GM19351 (cell line): ENCODE measurements around the gene SUGP1.

Source experiments
- ATAC-seq: cut with Tn5 transposase; IDR thresholded peaks from one replicate; pipeline ENCODE4 v1.9.1; 2021; ENCODE audit warnings: mild to moderate bottlenecking, moderate library complexity; ENCODE audit not compliant: unreplicated experiment

The SUGP1 gene

DNA sequence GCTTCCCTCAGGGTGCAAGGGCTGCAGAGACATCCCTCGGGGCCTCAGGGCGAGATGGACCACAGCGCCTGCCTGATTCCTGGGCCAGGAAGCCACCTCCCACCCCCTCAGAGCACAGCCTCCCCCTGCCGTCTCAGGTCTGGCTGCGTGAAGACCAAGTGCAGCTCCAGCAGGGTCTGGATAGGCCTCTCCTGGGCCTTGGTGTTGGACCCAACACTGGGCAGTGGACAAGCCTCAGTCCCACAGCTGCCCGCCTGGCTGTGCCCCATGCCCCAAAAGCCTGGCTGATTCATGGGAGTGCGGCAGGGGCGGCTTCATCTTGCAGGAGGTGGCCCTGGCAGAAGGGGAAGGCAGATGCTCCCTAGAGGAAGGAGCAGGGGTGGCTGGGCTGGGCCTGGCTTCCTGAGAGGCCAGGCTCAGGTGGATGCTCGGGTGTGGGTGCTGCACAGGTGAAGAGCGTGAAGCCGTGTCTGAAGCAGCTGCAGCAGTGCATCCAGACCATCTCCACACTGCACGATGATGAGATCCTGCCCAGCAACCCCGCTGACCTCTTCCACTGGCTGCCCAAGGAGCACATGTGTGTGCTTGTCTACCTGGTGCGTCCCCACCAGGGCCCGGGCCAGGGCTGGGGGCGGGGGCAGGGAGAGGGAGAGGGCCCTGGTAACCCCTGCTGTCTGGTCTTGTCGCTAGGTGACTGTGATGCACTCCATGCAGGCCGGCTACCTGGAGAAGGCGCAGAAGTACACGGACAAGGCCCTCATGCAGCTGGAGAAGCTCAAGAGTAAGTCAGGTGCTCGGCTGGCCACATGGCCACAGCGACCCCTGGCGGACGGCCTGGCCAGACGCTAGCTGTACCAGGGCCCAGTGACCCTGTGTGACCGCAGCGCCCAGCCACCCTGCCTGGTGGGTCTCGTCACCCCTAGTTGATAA is 22.0 kb upstream of the SUGP1 start:
- no peak for ATAC-seq

DNA sequence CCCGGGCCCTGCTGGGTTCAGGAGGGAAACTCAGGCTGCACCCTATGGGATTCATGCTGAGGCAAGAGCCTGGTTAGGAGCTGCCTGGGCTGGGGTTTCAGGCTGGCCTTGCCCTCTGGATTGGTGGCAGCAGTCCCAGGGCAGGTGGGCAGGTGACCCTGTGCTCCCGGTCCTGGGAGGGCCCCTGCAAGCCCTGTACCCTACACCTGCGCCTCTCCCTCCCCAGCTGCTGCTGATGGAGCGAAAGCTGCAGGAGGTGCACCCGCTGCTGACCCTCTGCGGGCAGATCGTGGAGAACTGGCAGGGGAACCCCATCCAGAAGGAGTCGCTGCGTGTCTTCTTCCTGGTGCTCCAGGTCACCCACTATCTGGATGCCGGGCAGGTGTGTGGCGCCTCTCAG is 20.7 kb upstream of the SUGP1 start:
- ATAC-seq, result no peak

- no peak for ATAC-seq
These were observed 17.8 kb upstream of the SUGP1 start for GRCh38 chr19:19338082-19338481.

DNA sequence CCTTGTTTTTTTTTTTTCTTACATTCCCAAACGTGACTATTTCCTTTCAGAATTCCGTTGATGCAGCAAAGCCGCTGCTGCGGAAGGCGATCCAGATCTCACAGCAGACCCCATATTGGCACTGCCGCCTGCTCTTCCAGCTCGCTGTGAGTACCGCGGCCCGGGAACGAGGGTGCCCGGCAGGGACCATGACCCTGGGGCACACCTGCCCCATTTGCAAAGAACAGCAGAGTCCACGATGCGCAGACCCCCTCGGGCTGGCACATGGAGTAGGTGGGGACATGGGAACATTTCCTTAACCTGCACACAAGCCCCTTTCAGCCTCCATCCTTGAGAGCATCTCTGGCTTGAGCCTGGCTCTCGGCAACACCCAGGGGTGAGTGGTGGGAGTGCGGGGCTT is 16.8 kb upstream of the SUGP1 start:
- no peak for ATAC-seq

GRCh38 chr19:19336597-19336996 is 16.3 kb upstream of the SUGP1 start:
- no peak for ATAC-seq

- no peak for ATAC-seq
These were observed 15.3 kb upstream of the SUGP1 start for GRCh38 chr19:19335408-19336158.

DNA sequence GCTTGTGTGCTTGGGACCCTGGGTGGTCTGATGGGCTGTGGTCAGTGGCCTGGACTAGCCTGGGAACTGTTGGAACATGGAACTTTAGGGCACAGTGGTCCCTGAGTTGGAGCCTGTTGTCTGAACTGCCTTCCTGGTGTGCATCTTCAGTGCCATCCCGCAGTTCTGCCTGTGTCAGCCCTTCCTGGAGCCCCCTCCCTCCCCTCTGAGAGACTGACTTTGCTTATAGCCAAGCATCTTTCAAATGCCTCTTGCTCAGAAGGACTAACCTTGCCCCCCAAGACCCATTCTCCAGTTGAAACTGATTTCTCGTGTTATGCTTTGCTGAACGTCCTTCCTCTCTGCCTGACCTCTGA is 14.7 kb upstream of the SUGP1 start:
- ATAC-seq, result no peak

- no peak for ATAC-seq
These were observed 14.0 kb upstream of the SUGP1 start for GRCh38 chr19:19334063-19334988.

DNA sequence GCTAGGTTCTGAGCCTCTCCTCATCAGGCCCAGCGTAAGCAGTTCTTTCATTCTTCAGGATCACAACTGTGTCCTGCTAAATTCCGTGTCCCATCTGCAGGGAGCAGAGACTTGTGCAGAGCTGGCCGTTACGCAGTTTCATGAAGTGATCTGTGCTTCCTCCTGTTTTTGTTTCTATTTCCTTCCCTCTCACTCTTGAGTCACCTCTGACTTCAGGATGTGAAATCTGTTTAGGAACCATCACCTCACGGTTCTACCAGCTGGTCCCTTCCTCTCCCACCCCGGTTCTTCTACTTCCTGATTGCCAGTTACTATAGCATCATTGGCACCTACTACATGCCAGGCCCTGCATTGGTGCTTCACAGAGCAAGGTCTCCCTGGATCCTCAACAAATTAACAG is 8.8 kb upstream of the SUGP1 start:
- ATAC-seq, result no peak

DNA sequence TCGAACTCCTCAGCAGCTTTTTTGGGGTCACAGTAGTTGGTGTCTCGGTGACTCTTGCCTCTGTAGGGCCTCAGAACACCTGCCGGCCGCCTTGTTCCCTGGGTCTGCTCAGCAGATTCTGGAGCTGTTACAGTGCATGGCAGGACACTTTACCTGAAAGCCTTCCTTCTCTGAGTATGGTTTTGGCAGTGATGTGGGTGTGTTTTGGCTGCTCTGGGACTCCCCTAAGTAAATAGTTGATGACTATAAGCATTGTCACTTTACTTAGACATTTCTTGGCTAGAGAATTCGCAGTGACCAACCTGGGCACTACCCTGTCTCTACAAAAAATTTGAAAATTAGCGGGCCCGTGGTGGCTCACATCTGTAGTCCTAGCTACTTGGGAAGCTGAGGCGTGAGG is 7.4 kb upstream of the SUGP1 start:
- ATAC-seq, result no peak

- ATAC-seq, result no peak
These were observed 3.9 kb upstream of the SUGP1 start for GRCh38 chr19:19324059-19324770.

- ATAC-seq, result no peak
These were observed 850 bp upstream of the SUGP1 start for GRCh38 chr19:19321141-19321577.

- ATAC-seq, result peak; percentile 1
These were observed 463 bp downstream of the SUGP1 start for GRCh38 chr19:19319732-19320360.

- no peak for ATAC-seq
These were observed 4.2 kb downstream of the SUGP1 start for GRCh38 chr19:19316082-19316481.

DNA sequence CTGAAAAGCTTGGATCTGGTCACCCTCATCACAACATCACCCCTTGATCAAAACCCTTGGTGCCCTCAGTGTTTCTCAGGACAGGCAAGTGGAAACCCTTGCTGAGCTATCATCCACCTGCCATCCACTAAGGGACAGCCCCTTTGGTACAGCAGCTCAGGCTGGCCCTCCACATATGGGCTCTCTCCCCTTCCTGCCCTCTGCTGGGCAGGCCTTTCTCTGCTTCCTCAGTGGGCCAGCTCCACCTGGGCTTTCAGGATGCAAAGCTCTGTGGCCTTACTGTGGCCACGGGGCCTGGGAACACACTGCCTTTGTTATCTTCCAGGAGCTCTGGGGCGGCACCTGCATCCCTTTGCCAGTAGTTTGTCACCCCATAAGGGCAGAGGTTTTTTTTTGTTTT is 4.9 kb downstream of the SUGP1 start:
- no peak for ATAC-seq

GRCh38 chr19:19308373-19308772 is 11.9 kb downstream of the SUGP1 start:
- ATAC-seq, result no peak

DNA sequence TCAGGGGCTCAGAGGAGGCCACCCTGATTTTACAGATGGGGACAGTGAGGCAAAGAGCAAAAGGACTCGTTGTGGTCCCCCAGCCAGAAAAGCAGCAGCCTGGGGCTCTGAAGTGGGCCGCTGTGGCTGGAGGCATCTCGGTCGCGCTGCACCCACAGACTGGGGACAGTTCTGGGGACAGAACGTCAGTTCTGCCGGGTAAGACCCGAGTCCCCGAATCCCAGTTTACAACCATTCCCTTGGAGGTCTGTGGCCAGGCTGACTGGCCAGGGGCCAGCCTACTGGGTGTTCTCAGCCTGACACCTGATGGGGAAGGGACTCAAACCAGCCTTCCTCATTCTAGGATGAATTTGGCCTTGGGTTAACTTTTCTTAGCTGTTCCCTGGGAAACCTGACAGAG is 14.1 kb downstream of the SUGP1 start:
- ATAC-seq, result no peak

- no peak for ATAC-seq
These were observed 14.6 kb downstream of the SUGP1 start for GRCh38 chr19:19305696-19306095.

- no peak for ATAC-seq
These were observed 15.2 kb downstream of the SUGP1 start for GRCh38 chr19:19305066-19305465.
